Measurements from ENCODE around the gene TBC1D4. TPM values are rescaled to one million over a fixed set of nuclear protein-coding genes. Genes with fewer than 3 reads are reported as not detected.

Gene TBC1D4
- polyA plus RNA-seq, 1 of the 3 experiments (the other 2 are of a cell fraction) = 8.8 TPM

- no peak for TF ChIP-seq POLR2AphosphoS5 (IDR thresholded peaks at IDR 0.05; ENCODE audit: low read depth, low read length)
- no peak for TF ChIP-seq RXRA (IDR thresholded peaks at IDR 0.05; ENCODE audit: borderline replicate concordance, low read depth)
- TF ChIP-seq SMC3 (IDR thresholded peaks at IDR 0.05; ENCODE audit: low read depth, low read length) = no peak
- no peak for TF ChIP-seq YY1 (IDR thresholded peaks at IDR 0.05; ENCODE audit: low read depth)
- no peak for TF ChIP-seq MXI1 (IDR thresholded peaks at IDR 0.05; ENCODE audit: low read depth, low read length)
- TF ChIP-seq GATA2 (CRISPR knock-in tag; IDR thresholded peaks at IDR 0.05) = no peak
- TF ChIP-seq FOXJ3 (CRISPR knock-in tag; IDR thresholded peaks at IDR 0.05) = no peak
- no peak for TF ChIP-seq NFIC (IDR thresholded peaks at IDR 0.05; ENCODE audit: borderline replicate concordance)
- TF ChIP-seq FOXM1 (IDR thresholded peaks at IDR 0.05; ENCODE audit: low read depth) = no peak
- TF ChIP-seq PBX3 (IDR thresholded peaks at IDR 0.05) = no peak
- TF ChIP-seq TEAD4 (IDR thresholded peaks at IDR 0.05; ENCODE audit: borderline replicate concordance, insufficient read depth) = no peak
- no peak for TF ChIP-seq MAX (IDR thresholded peaks at IDR 0.05; ENCODE audit: low read depth)
- no peak for TF ChIP-seq EP300 (IDR thresholded peaks at IDR 0.05; ENCODE audit: borderline replicate concordance in 1 of 2, low read depth in 1 of 2, low read length in 1 of 2)
- no peak for TF ChIP-seq NRF1 (IDR thresholded peaks at IDR 0.05; ENCODE audit: low read depth, low read length)
- TF ChIP-seq IRF3 (IDR thresholded peaks at IDR 0.05; ENCODE audit: low read depth, low read length) = no peak
- no peak for TF ChIP-seq ELF1 (IDR thresholded peaks at IDR 0.05)
- peak overlapping the region in 1 of 2 experiments; percentile 34; a peak in 1 of 4 replicates for H3K27ac ChIP-seq (ENCODE audit: low read depth in 2 of 2, low read length in 1 of 2)
- no peak overlapping the region for H2AFZ ChIP-seq (ENCODE audit: low read depth)
- H3K4me1 ChIP-seq (ENCODE audit: control insufficient read depth in 1 of 2, insufficient read depth in 2 of 2, low read depth in 1 of 2, low read length in 1 of 2) = peaks cover 3 to 15% of the 10 kb centered on the region in 2 experiments; a peak in 3 of 4 replicates
- peaks cover under 1% of the 10 kb centered on the region; the same call in 1 of the 2 replicates for H3K79me2 ChIP-seq (ENCODE audit: insufficient read depth)
- no peak overlapping the region for H3K9ac ChIP-seq
- no peaks in the 10 kb centered on the region for H3K9me2 ChIP-seq
- H3K4me3 ChIP-seq (ENCODE audit: low read depth in 2 of 2, low read length in 1 of 2) = no peak overlapping the region
- WGBS (ENCODE audit: low lambda C conversion rate) = 78% methylated on average over 1 of the region's 1 CpG
- DNase-seq = no peak
- H3K27me3 ChIP-seq (ENCODE audit: insufficient read depth) = no peaks in the 10 kb centered on the region
- peaks cover 0 to 1% of the 10 kb centered on the region in 2 experiments for H3K36me3 ChIP-seq (replicated peaks in 1 of 2; ENCODE audit: control insufficient read depth in 1 of 2, insufficient read depth in 2 of 2, low read length in 1 of 2)
- POLR2A ChIA-PET = no interaction called here
- H4K20me1 ChIP-seq (ENCODE audit: insufficient read depth) = no peaks in the 10 kb centered on the region
- CTCF ChIA-PET = interaction anchor here (0.8 to 2.6 kb wide), 3 partner anchors 9 to 28 kb away, joined by 3 to 9 read pairs (median 3); partner anchors contain the start of gene TBC1D4
- H3K9me3 ChIP-seq = no peaks in the 10 kb centered on the region
- peaks cover 5% of the 10 kb centered on the region for H3F3A ChIP-seq (replicated peaks; ENCODE audit: insufficient read depth)
- H3K4me2 ChIP-seq = no peak overlapping the region
Observed at GRCh38 chr13:75454497-75454896, 27.5 kb downstream of the TBC1D4 start.

GRCh38 chr13:75452564-75452963, 29.4 kb downstream of the TBC1D4 start:
- no peak for DNase-seq
- H3K79me2 ChIP-seq (ENCODE audit: insufficient read depth) = no peaks in the 10 kb centered on the region
- no peak overlapping the region for H3K4me2 ChIP-seq
- no peak for TF ChIP-seq ELF1 (IDR thresholded peaks at IDR 0.05)
- TF ChIP-seq TCF12 (IDR thresholded peaks at IDR 0.05) = no peak
- no peak for TF ChIP-seq FOSL2 (IDR thresholded peaks at IDR 0.05; ENCODE audit: borderline replicate concordance, low read depth)
- no peak for TF ChIP-seq TEAD4 (IDR thresholded peaks at IDR 0.05; ENCODE audit: borderline replicate concordance, insufficient read depth)
- no peak for TF ChIP-seq FOXJ3 (CRISPR knock-in tag; IDR thresholded peaks at IDR 0.05)
- no peak for TF ChIP-seq NFIC (IDR thresholded peaks at IDR 0.05; ENCODE audit: borderline replicate concordance)
- no peak for TF ChIP-seq RFX5 (IDR thresholded peaks at IDR 0.05; ENCODE audit: low read length)
- TF ChIP-seq FOXM1 (IDR thresholded peaks at IDR 0.05; ENCODE audit: low read depth) = no peak
- TF ChIP-seq RCOR1 (IDR thresholded peaks at IDR 0.05; ENCODE audit: low read length) = no peak
- no peak for TF ChIP-seq MXI1 (IDR thresholded peaks at IDR 0.05; ENCODE audit: low read depth, low read length)
- no peak for TF ChIP-seq GABPA (IDR thresholded peaks at IDR 0.05; ENCODE audit: low read depth)
- no peak for TF ChIP-seq YY1 (IDR thresholded peaks at IDR 0.05; ENCODE audit: low read depth)
- TF ChIP-seq ZBTB33 (IDR thresholded peaks at IDR 0.05; ENCODE audit: borderline replicate concordance, low read depth) = no peak
- TF ChIP-seq SMC3 (IDR thresholded peaks at IDR 0.05; ENCODE audit: low read depth, low read length) = no peak
- no peak for TF ChIP-seq NRF1 (IDR thresholded peaks at IDR 0.05; ENCODE audit: low read depth, low read length)
- TF ChIP-seq JUND (IDR thresholded peaks at IDR 0.05) = no peak
- no peak for TF ChIP-seq POLR2AphosphoS5 (IDR thresholded peaks at IDR 0.05; ENCODE audit: low read depth, low read length)
- no peak for TF ChIP-seq TAF1 (IDR thresholded peaks at IDR 0.05; ENCODE audit: borderline replicate concordance, low read depth, low read length)
- POLR2A ChIA-PET = no interaction called here
- 91% methylated on average over 8 of the region's 8 CpGs for WGBS (ENCODE audit: low lambda C conversion rate)
- H2AFZ ChIP-seq (ENCODE audit: low read depth) = no peak overlapping the region
- H3K4me1 ChIP-seq (ENCODE audit: control insufficient read depth in 1 of 2, insufficient read depth in 2 of 2, low read depth in 1 of 2, low read length in 1 of 2) = peaks cover 3 to 7% of the 10 kb centered on the region in 2 experiments; a peak in 3 of 4 replicates
- no peaks in the 10 kb centered on the region for H4K20me1 ChIP-seq (ENCODE audit: insufficient read depth)
- no peaks in the 10 kb centered on the region for H3K36me3 ChIP-seq (replicated peaks in 1 of 2; ENCODE audit: control insufficient read depth in 1 of 2, insufficient read depth in 2 of 2, low read length in 1 of 2)
- no peak overlapping the region for H3K27ac ChIP-seq (ENCODE audit: low read depth in 2 of 2, low read length in 1 of 2)
- H3K9me3 ChIP-seq = no peaks in the 10 kb centered on the region
- H3K9ac ChIP-seq = no peak overlapping the region
- peaks cover 5% of the 10 kb centered on the region for H3F3A ChIP-seq (replicated peaks; ENCODE audit: insufficient read depth)
- no peaks in the 10 kb centered on the region for H3K27me3 ChIP-seq (ENCODE audit: insufficient read depth)
- CTCF ChIA-PET = interaction anchor here (0.8 to 1.0 kb wide), 2 partner anchors 11 to 78 kb away, joined by 3 read pairs; no protein-coding TSS in a partner anchor
- H3K4me3 ChIP-seq (ENCODE audit: low read depth in 2 of 2, low read length in 1 of 2) = no peak overlapping the region
- H3K9me2 ChIP-seq = no peaks in the 10 kb centered on the region

All from SK-N-SH (cell line).